Endothelial cell of umbilical vein (primary cell): Measurements from ENCODE around the gene SGCD. TPM values are rescaled to one million over a fixed set of nuclear protein-coding genes. Genes with fewer than 3 reads are reported as not detected.

Experiments used
- BruUV-seq: library from RNA; stranded (reverse); fragments of 400-500 nt; replicated peaks from 2 replicates; lab custom pipeline; 2021; lab: Mats Ljungman, UMichigan
- CTCF ChIA-PET: fragments of 300-600, 350-600 bp; sonication (Branson Sonifier 250); formaldehyde crosslinking; loops from one replicate; lab custom pipeline; 2021; ENCODE audit warnings: antibody characterized with exemption, inconsistent platforms; lab: Charles Lee
- POLR2A ChIA-PET: fragments of 300-600, 350-600 bp; sonication (Branson Sonifier 250); formaldehyde crosslinking; loops from one replicate; lab custom pipeline; 2021; ENCODE audit warnings: antibody characterized with exemption, inconsistent platforms; lab: Charles Lee
- DNase-seq: peaks from one replicate; pipeline ENCODE4 v3.0.0-alpha.2; 2011; ENCODE audit warnings: low read depth, low spot score
- FAIRE-seq: peaks from 2 replicates; lab custom pipeline; 2011; peaks lifted over from hg19 to GRCh38; lab: Jason Lieb, UNC
- H2AFZ ChIP-seq: 2 replicates; pipeline ENCODE4 v1.6.0; 2012; ENCODE audit warnings: low read depth, low read length, control low read depth, inconsistent platforms
- H3K27ac ChIP-seq: 2 replicates; pipeline ENCODE4 v1.5.1; 2011; ENCODE audit warnings: low read depth, mild to moderate bottlenecking, control low read depth, low read length, moderate library complexity; ENCODE audit not compliant: insufficient read depth
- H3K27me3 ChIP-seq, 2 experiments: 2 replicates each; pipeline versions ENCODE4 v1.6.0 to v1.6.1; 2011; ENCODE audit warnings: low read length in 2 of 2, mixed read lengths in 1 of 2; ENCODE audit not compliant: control insufficient read depth in 2 of 2, insufficient read depth in 2 of 2
- H3K36me3 ChIP-seq, 2 experiments: 2 replicates in 1 of 2; 3 replicates in 1 of 2; pipeline ENCODE4 v1.5.1; 2011; ENCODE audit warnings: low read length in 2 of 2, mild to moderate bottlenecking in 1 of 2, moderate library complexity in 1 of 2; ENCODE audit not compliant: control insufficient read depth in 2 of 2, insufficient read depth in 2 of 2; ENCODE audit errors: extremely low read depth in 1 of 2
- H3K4me1 ChIP-seq: 3 replicates; pipeline ENCODE4 v1.5.1; 2011; ENCODE audit warnings: mild to moderate bottlenecking, low read length; ENCODE audit not compliant: control insufficient read depth, insufficient read depth; ENCODE audit errors: extremely low read depth
- H3K4me2 ChIP-seq: 2 replicates; pipeline ENCODE4 v1.6.1; 2011; ENCODE audit warnings: low read length, control low read depth, mixed read lengths; ENCODE audit not compliant: insufficient read depth
- H3K4me3 ChIP-seq, 3 experiments: fragments of 200-600 bp in 1 of 3; sonication (generic), shearing (Covaris generic) in 1 of 3; replicated peaks in 1 of 3; 2 replicates each; pipeline ENCODE4 v1.5.1; 2011 to 2016; ENCODE audit warnings: control low read depth in 3 of 3, low read length in 3 of 3, mild to moderate bottlenecking in 2 of 3, inconsistent platforms in 1 of 3, low read depth in 1 of 3, moderate library complexity in 1 of 3; ENCODE audit not compliant: insufficient read depth in 1 of 3
- H3K79me2 ChIP-seq: 2 replicates; pipeline ENCODE4 v1.6.0; 2012; ENCODE audit warnings: low read length, inconsistent platforms; ENCODE audit not compliant: control insufficient read depth, insufficient read depth
- H3K9ac ChIP-seq: replicated peaks from 2 replicates; pipeline ENCODE3; 2011; ENCODE audit warnings: low read length, control low read depth; ENCODE audit not compliant: insufficient read depth; ENCODE audit errors: extremely low read depth
- H3K9me1 ChIP-seq: replicated peaks from 3 replicates; pipeline ENCODE4 v1.6.0; 2011; ENCODE audit warnings: mild to moderate bottlenecking, low read length; ENCODE audit not compliant: control insufficient read depth, insufficient read depth; ENCODE audit errors: extremely low read depth
- H3K9me3 ChIP-seq: replicated peaks from 2 replicates; pipeline ENCODE4 v1.5.1; 2012; ENCODE audit warnings: low read length, inconsistent platforms; ENCODE audit not compliant: control insufficient read depth, insufficient read depth
- H4K20me1 ChIP-seq: replicated peaks from 2 replicates; pipeline ENCODE3; 2011; ENCODE audit warnings: mild to moderate bottlenecking, low read length; ENCODE audit not compliant: control insufficient read depth, insufficient read depth; ENCODE audit errors: extremely low read depth
- EZH2 ChIP-seq: IDR thresholded peaks from 2 replicates; pipeline ENCODE4 v1.6.1; 2012; ENCODE audit warnings: borderline replicate concordance, low read depth, mild to moderate bottlenecking, moderate library complexity, low read length, inconsistent platforms; ENCODE audit not compliant: severe bottlenecking
- FOS ChIP-seq: IDR thresholded peaks from 2 replicates; pipeline ENCODE4 v1.6.1; 2011; ENCODE audit warnings: mild to moderate bottlenecking, low read length, moderate library complexity, borderline replicate concordance; ENCODE audit not compliant: insufficient read depth
- JUN ChIP-seq: IDR thresholded peaks from 2 replicates; pipeline ENCODE4 v1.6.1; 2011; ENCODE audit warnings: borderline replicate concordance, low read depth; ENCODE audit not compliant: insufficient read length, insufficient read depth
- POLR2AphosphoS5 ChIP-seq: IDR thresholded peaks from 2 replicates; pipeline ENCODE4 v1.6.1; 2012; ENCODE audit warnings: low read depth, mild to moderate bottlenecking, control low read depth, low read length, moderate library complexity; ENCODE audit not compliant: insufficient read depth
- dilution Hi-C: fragments of 300-500 bp; cut with MboI; formaldehyde crosslinking; loops from one replicate; pipeline ENCODE4 v1.15.0; 2019; ENCODE audit warnings: low sequenced_read_pairs; ENCODE audit not compliant: extremely low pct_ligation_motif_present
- intact Hi-C: fragments of 100-400 bp; cut with micrococcal nuclease; formaldehyde crosslinking; loops from one replicate; pipeline ENCODE4 v1.10.0; 2022
- polyA plus RNA-seq, 4 experiments: library from polyadenylated mRNA; depleted of rRNA in 3 of 4; stranded (reverse) in 3 of 4; unstranded in 1 of 4; fragments of >200 nt; gene quantifications; 2 replicates each; pipeline versions ENCODE4 v1.2.1 to v1.2.3, GENCODE V29; 2011 to 2012; ENCODE audit warnings: missing spikeins in 1 of 4
- total RNA-seq: library from RNA; stranded (reverse); gene quantifications from 2 replicates; pipeline ENCODE4 v1.2.3, GENCODE V29; 2021
- TF ChIP-seq, protein P1 (sequence below): IDR thresholded peaks from 2 replicates; pipeline ENCODE4 v1.6.1; 2011; ENCODE audit not compliant: insufficient read depth, insufficient read length
- TF ChIP-seq, protein P2 (sequence below), 2 donors: IDR thresholded peaks; 1 replicate in 1 of 2; 2 replicates in 1 of 2; pipeline ENCODE4 v1.5.1; 2011; ENCODE audit warnings: low read length in 2 of 2, mild to moderate bottlenecking in 2 of 2, moderate library complexity in 2 of 2, control low read depth in 1 of 2, inconsistent platforms in 1 of 2, low read depth in 1 of 2; ENCODE audit not compliant: insufficient read depth in 1 of 2; ENCODE audit errors: extremely low read depth in 1 of 2

SGCD gene
- total and polyA plus RNA-seq, 2 donors (not counting 3 experiments of a cell fraction or from before 2014, with no cell fraction given), result not detected

DNA sequence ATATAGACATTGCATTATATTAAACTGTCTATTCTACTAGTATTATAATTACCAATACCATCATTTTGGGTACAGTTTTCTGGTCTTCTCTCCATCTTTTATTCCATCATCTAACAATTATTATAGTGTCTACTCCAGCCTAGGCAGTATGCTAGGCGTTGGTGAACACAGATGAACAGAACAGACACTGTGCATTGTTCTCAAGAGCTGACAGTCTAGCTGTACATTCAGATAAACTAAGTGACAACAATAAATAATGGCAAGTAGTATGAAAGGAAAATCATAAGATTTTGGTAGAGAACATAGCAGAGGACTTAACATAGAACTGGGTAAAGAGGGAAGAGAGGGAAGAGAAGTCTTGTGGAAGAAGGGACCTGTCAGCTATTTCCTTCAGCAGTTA lies 12.5 kb upstream of the SGCD start:
- CTCF ChIA-PET, result no interaction called here
- intact Hi-C loops, result no loop called here
- no TSS peak for BruUV-seq

GRCh38 chr5:156322666-156323065 lies 4.3 kb upstream of the SGCD start:
- DNase-seq, result no peak
- H3K27me3 ChIP-seq, result no peaks in the 10 kb centered on the region
- no peak overlapping the region for H2AFZ ChIP-seq
- H3K36me3 ChIP-seq, result no peaks in the 10 kb centered on the region
- H3K9me1 ChIP-seq, result no peaks in the 10 kb centered on the region
- no peak for FAIRE-seq
- ChIA-PET POLR2A (no interaction called here), CTCF (no interaction called here)
- intact Hi-C loops (no loop called here), dilution Hi-C loops (no loop called here)
- no peak overlapping the region for H3K27ac ChIP-seq
- peaks cover 2% of the 10 kb centered on the region for H3K9me3 ChIP-seq
- TF ChIP-seq, protein P1, sequence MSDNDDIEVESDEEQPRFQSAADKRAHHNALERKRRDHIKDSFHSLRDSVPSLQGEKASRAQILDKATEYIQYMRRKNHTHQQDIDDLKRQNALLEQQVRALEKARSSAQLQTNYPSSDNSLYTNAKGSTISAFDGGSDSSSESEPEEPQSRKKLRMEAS, result no peak
- no peak for TF ChIP-seq POLR2AphosphoS5
- no peaks in the 10 kb centered on the region for H3K4me1 ChIP-seq
- H4K20me1 ChIP-seq, result no peaks in the 10 kb centered on the region
- no TSS peak for BruUV-seq
- H3K9ac ChIP-seq, result no peak overlapping the region
- H3K4me3 ChIP-seq, result no peak overlapping the region
- no peak overlapping the region for H3K4me2 ChIP-seq
- H3K79me2 ChIP-seq, result no peaks in the 10 kb centered on the region

More for the DNA sequence above, 12.5 kb upstream of the SGCD start:
- Histone ChIP-seq H3K27me3 (no peaks in the 10 kb centered on the region), H2AFZ (no peak overlapping the region), H3K9ac (no peak overlapping the region), H3K4me1 (no peaks in the 10 kb centered on the region), H3K36me3 (no peaks in the 10 kb centered on the region), H3K9me1 (no peaks in the 10 kb centered on the region), H3K79me2 (no peaks in the 10 kb centered on the region), H3K4me3 (no peak overlapping the region), H4K20me1 (no peaks in the 10 kb centered on the region), H3K27ac (no peak overlapping the region), H3K9me3 (peaks cover 1% of the 10 kb centered on the region), H3K4me2 (no peak overlapping the region)
- POLR2A ChIA-PET, result no interaction called here
- TF ChIP-seq EZH2, result no peak
- TF ChIP-seq, protein P2, sequence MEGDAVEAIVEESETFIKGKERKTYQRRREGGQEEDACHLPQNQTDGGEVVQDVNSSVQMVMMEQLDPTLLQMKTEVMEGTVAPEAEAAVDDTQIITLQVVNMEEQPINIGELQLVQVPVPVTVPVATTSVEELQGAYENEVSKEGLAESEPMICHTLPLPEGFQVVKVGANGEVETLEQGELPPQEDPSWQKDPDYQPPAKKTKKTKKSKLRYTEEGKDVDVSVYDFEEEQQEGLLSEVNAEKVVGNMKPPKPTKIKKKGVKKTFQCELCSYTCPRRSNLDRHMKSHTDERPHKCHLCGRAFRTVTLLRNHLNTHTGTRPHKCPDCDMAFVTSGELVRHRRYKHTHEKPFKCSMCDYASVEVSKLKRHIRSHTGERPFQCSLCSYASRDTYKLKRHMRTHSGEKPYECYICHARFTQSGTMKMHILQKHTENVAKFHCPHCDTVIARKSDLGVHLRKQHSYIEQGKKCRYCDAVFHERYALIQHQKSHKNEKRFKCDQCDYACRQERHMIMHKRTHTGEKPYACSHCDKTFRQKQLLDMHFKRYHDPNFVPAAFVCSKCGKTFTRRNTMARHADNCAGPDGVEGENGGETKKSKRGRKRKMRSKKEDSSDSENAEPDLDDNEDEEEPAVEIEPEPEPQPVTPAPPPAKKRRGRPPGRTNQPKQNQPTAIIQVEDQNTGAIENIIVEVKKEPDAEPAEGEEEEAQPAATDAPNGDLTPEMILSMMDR (IDR thresholded peaks at IDR 0.05; ENCODE audit: extremely low read depth in 1 of 2, insufficient read depth in 1 of 2, low read depth in 1 of 2, low read length in 2 of 2), result no peak
- TF ChIP-seq FOS, result no peak
- no peak for TF ChIP-seq POLR2AphosphoS5
- no peak for TF ChIP-seq JUN
- FAIRE-seq (no peak), DNase-seq (no peak)
- dilution Hi-C loops, result no loop called here
